IMR-90 (cell line): ENCODE data around the gene NANS. TPM values are rescaled to one million over a fixed set of nuclear protein-coding genes. Genes with fewer than 3 reads are reported as not detected.

Experiments
- ATAC-seq: fragments of 200-7000 bp; cut with Tn5 transposase; 2 replicates; pipeline ENCODE4 v1.9.1; 2020; ENCODE audit warnings: low read depth, mild to moderate bottlenecking, moderate library complexity
- BruUV-seq: library from RNA; stranded (reverse); fragments of 400-500 nt; replicated peaks from 2 replicates; lab custom pipeline; 2021; lab: Mats Ljungman, UMichigan
- CTCF ChIA-PET: fragments of 300-600 bp; formaldehyde crosslinking; extraction: SDS; loops from one replicate; lab custom pipeline; 2021; ENCODE audit warnings: antibody characterized with exemption; lab: Yijun Ruan, JAX
- POLR2A ChIA-PET: fragments of 300-600 bp; sonication (Branson Sonifier 250); formaldehyde crosslinking; loops from one replicate; lab custom pipeline; 2022; ENCODE audit warnings: antibody characterized with exemption; ENCODE audit not compliant: unreplicated experiment; lab: Charles Lee
- DNase-seq: peaks from one replicate; pipeline ENCODE4 v3.0.0; 2013
- H2AFZ ChIP-seq: replicated peaks from 2 replicates; pipeline ENCODE3; 2013; ENCODE audit warnings: low read length, mild to moderate bottlenecking; ENCODE audit not compliant: poor library complexity
- H2AK5ac ChIP-seq: 2 replicates; pipeline ENCODE4 v1.6.1; 2013; ENCODE audit warnings: low read depth, low read length, inconsistent platforms
- H2AK9ac ChIP-seq: replicated peaks from 2 replicates; pipeline ENCODE3; 2013; ENCODE audit warnings: mild to moderate bottlenecking, low read depth, low read length, moderate library complexity; ENCODE audit not compliant: poor library complexity
- H2BK120ac ChIP-seq: 2 replicates; pipeline ENCODE4 v1.6.1; 2013; ENCODE audit warnings: low read depth, low read length, inconsistent platforms
- H2BK15ac ChIP-seq: 3 replicates; pipeline ENCODE4 v1.6.1; 2013; ENCODE audit warnings: low read depth, low read length, inconsistent platforms
- H2BK20ac ChIP-seq: 2 replicates; pipeline ENCODE4 v1.6.1; 2013; ENCODE audit warnings: low read depth, mild to moderate bottlenecking, inconsistent platforms, low read length, moderate library complexity
- H2BK5ac ChIP-seq: 2 replicates; pipeline ENCODE4 v1.6.1; 2013; ENCODE audit warnings: mild to moderate bottlenecking, low read depth, low read length, inconsistent platforms; ENCODE audit not compliant: poor library complexity, severe bottlenecking
- H3K14ac ChIP-seq: replicated peaks from 2 replicates; pipeline ENCODE4 v1.6.1; 2013; ENCODE audit warnings: low read depth, low read length, inconsistent platforms
- H3K18ac ChIP-seq: 2 replicates; pipeline ENCODE4 v1.6.1; 2013; ENCODE audit warnings: low read depth, low read length, control low read depth
- H3K23ac ChIP-seq: 2 replicates; pipeline ENCODE4 v1.6.1; 2013; ENCODE audit warnings: low read depth, low read length, inconsistent platforms
- H3K27ac ChIP-seq: 2 replicates; pipeline ENCODE4 v1.5.1; 2013; ENCODE audit warnings: mild to moderate bottlenecking, control low read depth, low read length; ENCODE audit not compliant: insufficient read depth
- H3K27me3 ChIP-seq: 2 replicates; pipeline ENCODE4 v1.6.1; 2013; ENCODE audit warnings: low read length; ENCODE audit not compliant: control insufficient read depth, insufficient read depth
- H3K36me3 ChIP-seq: 2 replicates; pipeline ENCODE4 v1.6.1; 2013; ENCODE audit warnings: low read length, mixed read lengths; ENCODE audit not compliant: control insufficient read depth, insufficient read depth
- H3K4ac ChIP-seq: 2 replicates; pipeline ENCODE4 v1.6.1; 2013; ENCODE audit warnings: low read depth, low read length, inconsistent platforms
- H3K4me1 ChIP-seq: 2 replicates; pipeline ENCODE4 v1.6.1; 2013; ENCODE audit warnings: low read length, mixed read lengths; ENCODE audit not compliant: control insufficient read depth, insufficient read depth
- H3K4me2 ChIP-seq: 2 replicates; pipeline ENCODE4 v1.6.1; 2013; ENCODE audit warnings: low read depth, mild to moderate bottlenecking, control low read depth, low read length, moderate library complexity
- H3K4me3 ChIP-seq: 2 replicates; pipeline ENCODE4 v1.5.1; 2013; ENCODE audit warnings: low read depth, mild to moderate bottlenecking, control low read depth, low read length, moderate library complexity; ENCODE audit not compliant: insufficient read depth
- H3K56ac ChIP-seq: 2 replicates; pipeline ENCODE4 v1.6.1; 2013; ENCODE audit warnings: low read length, inconsistent platforms; ENCODE audit not compliant: insufficient read depth; ENCODE audit errors: extremely low read depth
- H3K79me1 ChIP-seq, 2 experiments: 2 replicates each; pipeline ENCODE4 v1.6.1; 2013; ENCODE audit warnings: low read length in 2 of 2, inconsistent platforms in 1 of 2, low read depth in 1 of 2
- H3K9ac ChIP-seq: 2 replicates; pipeline ENCODE4 v1.6.1; 2013; ENCODE audit warnings: low read depth, low read length, control low read depth
- H3K9me1 ChIP-seq: 2 replicates; pipeline ENCODE4 v1.6.1; 2013; ENCODE audit warnings: low read length, inconsistent platforms; ENCODE audit not compliant: insufficient read depth
- H3K9me3 ChIP-seq: 2 replicates; pipeline ENCODE4 v1.6.1; 2013; ENCODE audit warnings: low read length; ENCODE audit not compliant: control insufficient read depth, insufficient read depth
- H4K20me1 ChIP-seq: 2 replicates; pipeline ENCODE4 v1.6.1; 2013; ENCODE audit warnings: low read length, inconsistent platforms; ENCODE audit not compliant: insufficient read depth
- H4K5ac ChIP-seq: 2 replicates; pipeline ENCODE4 v1.6.1; 2013; ENCODE audit warnings: mild to moderate bottlenecking, low read depth, low read length, control low read depth
- H4K8ac ChIP-seq, 2 experiments: 2 replicates each; pipeline ENCODE4 v1.6.1; 2013; ENCODE audit warnings: low read depth in 2 of 2, low read length in 2 of 2, control low read depth in 1 of 2, inconsistent platforms in 1 of 2
- H4K91ac ChIP-seq: 2 replicates; pipeline ENCODE4 v1.6.1; 2013; ENCODE audit warnings: low read depth, low read length, inconsistent platforms; ENCODE audit not compliant: insufficient read depth
- CEBPB ChIP-seq: IDR thresholded peaks from 2 replicates; pipeline ENCODE4 v1.6.1; 2012; ENCODE audit warnings: low read depth, low read length, improper control_type of control experiment
- CHD1 ChIP-seq: IDR thresholded peaks from 2 replicates; pipeline ENCODE4 v1.6.1; 2012; ENCODE audit warnings: low read depth, low read length, improper control_type of control experiment
- FOS ChIP-seq: fragments of 150-350 bp; IDR thresholded peaks from 2 replicates; pipeline ENCODE4 v1.6.1; 2016; ENCODE audit warnings: low read depth, low read length
- MAZ ChIP-seq: IDR thresholded peaks from 2 replicates; pipeline ENCODE4 v1.6.1; 2012; ENCODE audit warnings: low read depth, mild to moderate bottlenecking, low read length, improper control_type of control experiment, moderate library complexity, borderline replicate concordance
- MXI1 ChIP-seq: IDR thresholded peaks from 2 replicates; pipeline ENCODE4 v1.6.1; 2012; ENCODE audit warnings: low read depth, mild to moderate bottlenecking, low read length, moderate library complexity, borderline replicate concordance
- RAD21 ChIP-seq: IDR thresholded peaks from 2 replicates; pipeline ENCODE4 v1.6.1; 2012; ENCODE audit warnings: low read length, improper control_type of control experiment
- RCOR1 ChIP-seq: IDR thresholded peaks from 2 replicates; pipeline ENCODE4 v1.6.1; 2012; ENCODE audit warnings: mild to moderate bottlenecking, low read length, improper control_type of control experiment; ENCODE audit not compliant: insufficient replicate concordance
- RFX5 ChIP-seq: IDR thresholded peaks from 2 replicates; pipeline ENCODE4 v1.8.0; 2012; ENCODE audit warnings: low read depth, mild to moderate bottlenecking, low read length, moderate library complexity
- USF2 ChIP-seq: fragments of 150-350 bp; IDR thresholded peaks from 2 replicates; pipeline ENCODE4 v1.6.1; 2017; ENCODE audit warnings: mild to moderate bottlenecking, antibody characterized with exemption, low read length, low read depth
- WGBS, 2 experiments: methylation state at CpG; one replicate each; pipeline versions ENCODE4 v1.1.5 to v1.1.7; 2013; ENCODE audit warnings: missing lambda C conversion rate in 2 of 2; ENCODE audit not compliant: insufficient read length in 1 of 2; ENCODE audit errors: extremely low coverage in 2 of 2; 5-methylcytosine and 5-hydroxymethylcytosine counted together
- dilution Hi-C: fragments of 300-500 bp; cut with HindIII; formaldehyde crosslinking; loops from one replicate; pipeline ENCODE4 v1.14.3; 2018; ENCODE audit warnings: low sequenced_read_pairs; ENCODE audit not compliant: unreplicated experiment
- in situ Hi-C: fragments of 300-500 bp; cut with MboI; formaldehyde crosslinking; loops from 3 replicates; pipeline ENCODE4 v1.14.3; 2019; ENCODE audit warnings: low sequenced_read_pairs, inconsistent platforms, mixed read lengths
- intact Hi-C: fragments of 100-400 bp; cut with micrococcal nuclease; formaldehyde crosslinking; loops from 2 replicates; pipeline ENCODE4 v1.10.0; 2022
- polyA plus RNA-seq, 3 experiments: library from polyadenylated mRNA; depleted of rRNA; stranded (reverse); fragments of >200 nt; gene quantifications; 2 replicates each; pipeline ENCODE4 v1.2.3, GENCODE V29; 2012; ENCODE audit warnings: low replicate concordance in 1 of 3
- total RNA-seq: library from RNA; depleted of rRNA; stranded (reverse); fragments of >200 nt; gene quantifications from 2 replicates; pipeline ENCODE4 v1.2.3, GENCODE V29; 2012

Gene NANS
- total and polyA plus RNA-seq, 2 of the 4 experiments (the other 2 are of a cell fraction) = 210 to 306 TPM

- Histone ChIP-seq H3K79me1 (no peaks in the 10 kb centered on the region), H2AK5ac (no peak overlapping the region), H3K9me3 (no peaks in the 10 kb centered on the region), H3K27ac (no peak overlapping the region), H2BK120ac (no peak overlapping the region), H3K36me3 (no peaks in the 10 kb centered on the region), H2BK20ac (no peak overlapping the region), H3K4me1 (no peaks in the 10 kb centered on the region), H4K20me1 (no peaks in the 10 kb centered on the region), H4K91ac (no peak overlapping the region), H3K4ac (no peak overlapping the region), H2BK15ac (no peak overlapping the region), H4K5ac (no peak overlapping the region), H3K14ac (no peak overlapping the region), H2AFZ (no peak overlapping the region), H2BK5ac (no peak overlapping the region), H3K9ac (no peak overlapping the region), H3K9me1 (no peaks in the 10 kb centered on the region), H3K27me3 (no peaks in the 10 kb centered on the region), H3K18ac (no peak overlapping the region), H3K56ac (no peak overlapping the region), H3K4me2 (no peak overlapping the region), H2AK9ac (no peak overlapping the region), H3K4me3 (no peak overlapping the region), H3K23ac (no peak overlapping the region), H4K8ac (no peak overlapping the region)
- WGBS, 2 experiments = 75% methylated on average over 2 of the region's 6 CpGs; no CpG with 5 or more reads in 1 of the 2 experiments
- dilution Hi-C loops = no loop called here
- POLR2A ChIA-PET = no interaction called here
- no peak for DNase-seq
- no peak for ATAC-seq
- TF ChIP-seq CEBPB (no peak), MXI1 (no peak), RFX5 (no peak), RAD21 (no peak), MAZ (no peak), CHD1 (no peak), USF2 (no peak), FOS (no peak), RCOR1 (no peak)
- in situ Hi-C loops = no loop called here
- BruUV-seq = no TSS peak
- CTCF ChIA-PET = no interaction called here
- intact Hi-C loops = no loop called here
These were observed 11.0 kb upstream of the NANS start for GRCh38 chr9:98045234-98046179.
